Measurements from ENCODE around the gene PDGFB.
"Not testable (repeated sequence)": the region's sequence is repeated elsewhere in the genome, so short reads cannot be mapped to it uniquely, and the experiment has no call there.

The PDGFB gene

GRCh38 chr22:39223091-39223710, 21.6 kb downstream of the PDGFB start:
- no peak for DNase-seq

DNA sequence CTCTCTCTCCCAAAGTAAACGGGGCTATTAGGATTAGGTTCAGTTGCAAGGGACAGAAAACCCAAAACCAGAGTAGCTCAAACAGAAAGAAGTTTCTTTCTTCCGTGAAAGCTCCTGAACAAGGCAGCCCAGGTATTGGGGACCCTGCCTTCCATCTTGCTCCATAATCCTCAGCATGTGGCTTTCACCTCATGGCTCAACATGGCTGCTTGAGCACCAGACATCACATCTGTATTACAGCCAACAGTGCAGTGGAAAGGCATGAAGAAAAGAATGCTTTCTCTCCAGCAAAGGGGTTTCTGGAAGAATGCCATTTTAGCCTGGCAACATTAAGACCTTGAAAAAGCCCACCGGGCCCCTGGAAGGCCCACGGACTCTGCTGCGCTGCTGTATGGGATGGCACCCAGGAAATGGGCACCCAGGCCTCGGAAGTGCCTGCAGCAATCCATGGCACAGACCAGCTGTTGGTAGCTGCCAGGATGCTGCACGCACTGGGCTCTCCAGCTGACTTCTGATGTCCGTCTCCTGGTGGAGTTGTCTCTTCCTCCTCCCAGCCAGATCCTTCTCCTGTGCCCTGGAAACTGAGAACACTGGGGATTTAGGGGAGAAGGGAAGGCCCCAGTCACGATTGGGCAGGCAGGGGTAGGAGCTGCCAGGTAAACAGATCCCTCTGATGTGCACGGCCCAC, 22.6 kb downstream of the PDGFB start:
- no peak for DNase-seq

DNA sequence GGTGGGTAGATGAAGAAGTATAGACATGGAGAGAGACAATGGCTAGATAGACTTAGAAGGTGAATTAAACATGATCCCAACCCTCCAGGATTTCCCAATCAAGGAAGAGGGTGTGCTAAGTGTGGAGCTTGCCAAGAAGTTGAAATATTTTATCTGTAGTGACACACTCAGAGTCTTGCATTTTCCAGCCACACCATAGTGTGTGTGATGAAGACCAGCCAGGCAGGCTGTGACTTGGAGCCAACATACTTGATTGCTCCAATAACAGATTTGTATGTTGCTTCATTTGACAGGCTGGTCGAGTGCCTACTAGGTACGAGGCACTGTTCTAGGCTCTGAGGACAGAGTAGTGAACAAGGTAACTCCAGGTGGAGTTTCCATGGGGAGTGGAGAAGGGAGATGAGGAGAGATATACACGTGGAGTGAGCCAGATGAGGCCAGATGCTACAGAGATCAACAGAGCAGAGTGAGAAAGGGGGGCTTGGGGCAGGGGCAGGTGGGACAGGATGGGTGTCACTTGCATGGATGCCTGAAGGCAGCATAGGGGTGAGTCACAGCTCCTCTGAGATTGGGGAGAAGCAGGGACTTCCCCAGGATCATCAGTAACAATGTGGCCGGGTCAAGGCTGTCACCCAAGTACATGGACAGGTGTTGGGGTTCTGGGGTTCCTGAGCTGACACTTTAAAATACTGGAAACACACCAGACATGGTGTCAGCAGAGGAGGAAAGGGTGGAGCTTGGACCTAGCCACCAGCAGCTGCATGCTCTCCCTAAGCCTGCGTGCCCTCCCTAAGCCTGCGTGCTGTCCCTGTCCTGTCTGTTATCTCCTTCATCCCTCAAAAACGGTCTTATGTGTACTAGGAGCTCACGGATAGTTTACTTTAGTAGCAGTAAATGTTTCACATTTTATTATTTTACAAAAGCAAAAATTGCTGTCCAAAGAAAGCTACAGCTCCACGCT, 23.6 kb downstream of the PDGFB start:
- no peak for DNase-seq

GRCh38 chr22:39220450-39220849, 24.3 kb downstream of the PDGFB start:
- DNase-seq = no peak

DNA sequence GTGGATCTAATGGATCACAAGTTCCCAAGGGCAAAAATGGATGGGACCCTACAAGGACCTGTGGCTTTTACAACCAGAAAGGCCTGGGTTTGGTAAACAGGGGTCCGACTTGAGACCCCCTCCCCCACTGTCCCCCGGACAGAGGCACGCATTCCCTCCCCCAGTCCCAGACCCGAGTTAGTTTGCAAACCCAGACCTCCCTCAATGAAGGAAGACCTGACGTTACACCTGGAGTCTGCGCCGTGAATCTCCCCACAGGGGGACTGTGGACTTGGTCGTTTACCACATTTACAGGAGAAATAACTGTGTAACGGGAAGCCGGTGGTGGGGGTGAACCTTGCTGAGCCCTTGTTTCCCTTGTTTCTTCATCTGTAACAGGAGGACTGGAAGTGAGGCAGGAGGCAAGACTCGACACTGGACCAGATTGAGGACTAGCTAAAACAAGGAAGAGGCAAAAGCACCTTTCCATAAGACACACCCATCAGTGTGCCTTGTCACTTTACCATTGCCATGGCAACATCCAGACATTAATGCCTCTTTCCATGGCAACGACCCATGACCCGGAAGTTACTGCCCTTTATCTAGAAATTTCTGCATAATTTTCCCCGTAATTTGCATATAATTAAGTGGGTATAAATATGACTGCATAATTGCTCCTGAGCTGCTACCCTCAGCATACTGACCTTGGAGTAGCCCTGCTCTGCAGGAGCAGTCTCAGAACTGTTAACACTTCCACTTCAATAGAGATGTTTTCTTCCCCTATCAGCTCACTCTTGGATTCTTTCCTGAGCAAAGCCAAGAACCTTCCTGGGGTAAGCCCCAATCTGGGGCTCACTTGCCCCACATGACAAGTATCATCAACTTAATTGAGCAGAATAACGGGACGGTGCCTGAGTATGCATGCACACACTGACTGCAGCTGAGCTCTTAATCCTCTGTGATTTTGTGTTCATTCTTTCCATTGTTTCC, 25.4 kb downstream of the PDGFB start:
- DNase-seq = no peak

GRCh38 chr22:39218432-39218831, 26.4 kb downstream of the PDGFB start:
- DNase-seq = not testable (repeated sequence)

GRCh38 chr22:39216143-39216490, 28.7 kb downstream of the PDGFB start:
- no peak for DNase-seq

- no peak for DNase-seq
These were observed 29.2 kb downstream of the PDGFB start for GRCh38 chr22:39215426-39216142.

GRCh38 chr22:39215070-39215396, 29.7 kb downstream of the PDGFB start:
- no peak for DNase-seq

DNA sequence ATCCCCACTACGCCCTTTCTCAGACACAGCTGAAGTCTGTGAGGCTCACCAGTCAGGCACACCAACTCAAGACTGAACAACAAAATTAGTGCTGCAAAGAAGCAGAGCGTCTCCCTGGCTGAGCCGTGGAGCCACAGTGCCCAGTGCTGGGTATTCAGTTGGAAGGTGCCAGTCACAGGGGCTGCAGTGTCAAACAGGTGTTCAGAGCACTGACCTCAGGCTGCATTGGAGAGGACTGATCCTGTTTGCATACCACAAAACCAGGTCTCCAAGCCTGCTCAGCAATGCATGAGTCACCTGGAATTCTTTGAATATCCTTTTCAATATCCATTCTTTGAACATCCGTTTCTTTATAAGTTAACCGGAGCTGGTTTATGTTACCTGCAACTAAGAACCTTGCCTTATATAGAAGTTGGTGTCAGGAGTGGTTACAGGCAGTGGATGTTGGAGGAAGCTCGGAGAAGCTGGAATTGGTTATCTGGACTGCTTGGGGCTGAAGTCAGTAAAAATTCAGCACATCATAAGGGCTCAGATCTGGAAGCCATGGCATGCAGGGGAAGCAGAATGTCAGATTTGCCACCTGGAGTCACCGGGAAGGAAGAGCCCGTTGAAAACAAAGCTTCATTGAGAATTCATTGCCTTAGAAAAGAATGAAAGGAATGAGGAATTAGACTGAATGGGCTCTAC, 30.3 kb downstream of the PDGFB start:
- no peak for DNase-seq

- no peak for DNase-seq
These were observed 30.8 kb downstream of the PDGFB start for GRCh38 chr22:39214006-39214382.

DNA sequence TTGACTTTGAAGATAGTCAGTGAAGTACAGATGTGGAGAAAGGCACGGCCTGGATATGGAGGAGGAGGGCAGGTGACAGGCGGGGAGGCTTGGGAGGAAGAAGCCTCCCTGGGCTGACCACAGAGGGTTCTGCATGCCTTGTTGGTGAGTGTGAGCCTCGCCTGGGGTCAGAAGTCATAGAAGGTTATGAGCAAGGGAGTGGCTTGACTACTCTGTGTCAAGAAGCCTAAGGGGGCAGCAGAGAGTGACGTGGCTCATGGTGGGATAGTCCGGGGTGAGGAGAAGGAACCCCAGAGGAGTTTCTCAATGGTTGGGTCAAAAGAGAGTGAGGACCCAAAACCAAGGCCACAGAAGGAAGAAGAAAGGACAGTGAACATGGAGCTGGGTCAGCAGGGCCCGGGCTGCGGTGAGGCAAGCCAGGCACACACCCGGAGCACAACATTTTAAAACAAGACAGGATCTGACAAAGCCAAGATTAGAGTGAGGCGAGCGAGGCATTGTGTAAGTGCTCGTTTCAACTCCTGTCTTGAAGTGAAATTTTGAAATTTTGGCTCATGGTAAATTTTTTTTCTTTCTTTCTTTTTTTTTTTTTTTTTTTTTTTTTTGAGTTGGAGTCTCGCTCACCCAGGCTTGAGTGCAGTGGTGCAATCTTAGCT, 31.9 kb downstream of the PDGFB start:
- no peak for DNase-seq

DNA sequence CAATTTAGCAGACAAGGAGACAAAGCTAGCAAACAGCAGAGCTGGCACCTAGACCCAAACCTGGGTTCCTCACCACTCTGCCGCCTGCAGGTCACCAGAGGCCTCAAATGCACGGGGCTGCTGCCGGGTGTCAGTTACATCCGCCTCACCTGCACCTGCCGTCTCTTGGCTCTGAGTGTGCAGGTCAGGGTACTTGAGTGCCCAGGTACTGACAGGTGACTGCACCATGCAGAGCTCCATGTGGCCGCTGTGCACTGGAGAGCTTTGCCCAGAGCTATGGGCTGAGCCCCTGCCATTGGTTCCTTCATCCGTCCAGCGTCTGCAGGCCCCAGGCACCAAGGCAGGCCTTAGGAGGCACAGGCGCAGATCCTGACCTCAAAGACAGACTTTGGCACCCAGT, 35.0 kb downstream of the PDGFB start:
- peak; percentile 34 for DNase-seq

DNA sequence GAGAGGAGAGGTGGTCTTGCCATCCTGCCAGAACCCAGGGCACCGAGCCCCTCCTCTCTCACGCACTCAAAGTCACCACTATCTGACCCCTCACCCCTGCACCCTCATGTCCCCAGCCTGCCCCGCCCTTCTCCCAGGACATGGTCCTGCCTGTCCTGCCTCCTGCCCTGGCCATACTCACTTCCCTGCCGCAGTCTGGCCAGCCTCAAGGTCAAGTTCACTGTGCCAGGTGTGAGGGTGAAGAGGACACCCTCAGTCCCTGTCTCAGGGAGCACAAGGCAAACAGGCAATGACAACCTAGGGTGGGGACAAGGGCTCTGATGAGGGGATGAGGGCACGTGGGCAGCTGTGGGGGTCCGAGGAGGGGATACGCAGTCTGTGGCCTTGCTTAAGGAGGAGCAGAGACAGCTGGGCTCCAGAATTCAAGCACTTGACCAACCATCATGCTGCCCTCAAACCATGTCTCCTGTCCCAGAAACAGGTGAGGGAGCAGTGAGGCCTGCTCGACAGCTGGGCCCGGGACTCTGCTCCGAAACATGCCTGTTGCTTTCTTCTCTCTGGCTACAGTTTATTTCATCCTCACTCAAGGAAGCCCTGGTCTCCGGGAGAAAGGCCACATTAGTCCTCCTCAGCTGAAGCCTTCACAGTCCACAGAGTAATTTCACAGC, 36.6 kb downstream of the PDGFB start:
- DNase-seq = no peak

GRCh38 chr22:39207141-39208012, 37.4 kb downstream of the PDGFB start:
- no peak for DNase-seq

DNA sequence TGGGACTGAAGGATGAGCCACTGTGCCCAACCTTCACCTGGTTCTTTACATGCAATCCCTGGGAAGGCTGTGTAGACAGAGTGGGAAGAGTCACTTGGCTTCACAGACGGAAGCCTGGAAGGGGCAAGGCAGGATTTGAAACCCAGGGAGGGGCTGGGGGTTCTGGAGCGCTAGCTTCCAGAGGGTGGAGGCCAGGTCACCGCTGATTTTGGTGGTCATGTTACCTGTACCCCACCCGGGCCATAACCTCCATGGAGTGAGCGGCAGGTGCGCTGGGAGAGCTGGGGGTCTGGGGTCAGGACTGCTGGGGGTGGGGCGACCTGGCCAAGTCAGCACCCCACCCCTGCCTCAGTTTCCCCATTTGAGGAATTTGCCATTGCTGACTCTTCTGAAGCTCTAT, 38.3 kb downstream of the PDGFB start:
- no peak for DNase-seq

DNA sequence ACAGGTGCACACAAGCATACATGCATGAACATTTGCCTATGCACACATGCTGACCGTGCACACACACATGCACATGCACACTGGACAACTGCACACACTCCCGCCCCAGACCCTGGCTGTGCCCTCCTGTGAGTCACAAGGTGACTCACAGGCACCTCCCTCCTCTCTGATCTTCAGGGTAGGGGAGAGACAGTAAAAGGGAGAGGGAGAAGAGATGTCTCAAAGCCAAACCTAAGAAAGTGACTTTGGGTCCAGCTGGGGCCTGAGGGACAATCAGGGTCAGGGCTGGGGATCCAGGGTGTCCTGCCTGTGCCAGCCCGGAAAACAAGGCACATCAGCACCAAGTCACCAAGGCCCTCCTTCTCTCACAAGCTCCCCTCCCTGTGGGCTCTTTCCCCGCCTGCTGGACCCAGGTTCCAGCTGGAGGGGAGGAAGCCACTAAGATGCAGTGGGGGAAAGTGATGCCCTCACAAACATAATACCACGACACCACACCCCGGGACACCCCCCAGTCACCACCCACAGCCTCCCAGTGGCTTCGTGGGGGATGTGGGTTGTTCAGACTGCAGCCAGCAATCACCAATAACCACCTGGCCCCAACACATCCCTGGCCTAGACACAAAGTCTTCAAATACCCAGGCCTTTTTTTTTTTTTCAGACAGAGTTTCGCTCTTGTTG, 39.3 kb downstream of the PDGFB start:
- DNase-seq = no peak

- no peak for DNase-seq
These were observed 40.6 kb downstream of the PDGFB start for GRCh38 chr22:39204216-39204615.

DNA sequence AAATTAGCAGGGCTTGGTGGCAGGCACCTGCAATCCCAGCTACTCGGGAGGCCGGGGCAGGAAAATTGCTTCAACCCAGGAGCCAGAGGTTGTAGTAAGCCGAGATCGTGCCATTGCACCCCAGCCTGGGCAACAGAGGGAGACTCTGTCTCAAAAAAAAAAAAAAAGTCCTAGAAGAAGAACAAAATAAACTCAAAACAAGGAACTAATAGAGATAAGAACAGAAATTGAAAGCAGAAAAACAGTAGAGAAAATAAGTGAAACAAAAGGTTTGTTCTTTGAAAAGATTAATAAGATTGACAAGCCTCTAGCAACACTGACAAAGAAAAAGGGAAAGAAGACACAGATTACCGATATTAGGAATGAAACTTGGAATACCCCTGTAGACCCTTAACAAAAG, 47.2 kb downstream of the PDGFB start:
- DNase-seq = no peak

All from NCI-H1105 (cell line).